WTC11 (cell line): ENCODE results near the gene BCOR. TPM values are rescaled to one million over a fixed set of nuclear protein-coding genes. Genes with fewer than 3 reads are reported as not detected.

Experiments
- ATAC-seq: fragments of 200-7000 bp; cut with Tn5 transposase; 2 replicates; pipeline ENCODE4 v1.10.0; 2021; ENCODE audit warnings: mild to moderate bottlenecking, moderate library complexity
- CTCF ChIA-PET: fragments of 300-600 bp; sonication (Branson Sonifier 250); formaldehyde crosslinking; loops from one replicate; lab custom pipeline; 2021; ENCODE audit warnings: antibody characterized with exemption; lab: Charles Lee
- POLR2A ChIA-PET: fragments of 350-600 bp; sonication (Branson Sonifier 250); formaldehyde crosslinking; loops from one replicate; lab custom pipeline; 2021; ENCODE audit warnings: antibody characterized with exemption; lab: Charles Lee
- DNase-seq: peaks from one replicate; pipeline ENCODE4 v3.0.0; 2021; ENCODE audit warnings: low spot score
- H3K27ac Mint-ChIP-seq: 2 replicates; pipeline ENCODE4 v1.8.0; 2021; ENCODE audit warnings: mixed read lengths
- H3K27me3 Mint-ChIP-seq: 2 replicates; pipeline ENCODE4 v1.8.0; 2021; ENCODE audit warnings: low read depth, mild to moderate bottlenecking, moderate library complexity, mixed read lengths
- H3K36me3 Mint-ChIP-seq: 2 replicates; pipeline ENCODE4 v1.8.0; 2021; ENCODE audit warnings: mixed read lengths
- H3K4me1 Mint-ChIP-seq: 2 replicates; pipeline ENCODE4 v1.8.0; 2022; ENCODE audit warnings: mixed read lengths
- H3K4me3 Mint-ChIP-seq: 2 replicates; pipeline ENCODE4 v1.8.0; 2021; ENCODE audit warnings: mild to moderate bottlenecking, moderate library complexity, mixed read lengths
- H3K9me3 Mint-ChIP-seq: 2 replicates; pipeline ENCODE4 v1.8.0; 2021; ENCODE audit warnings: mixed read lengths
- ATF1 ChIP-seq: sonication (generic); formaldehyde crosslinking; IDR thresholded peaks from 2 replicates; pipeline ENCODE4 v1.8.1; 2023; ENCODE audit warnings: mild to moderate bottlenecking, moderate library complexity, missing genetic modification reagents
- FOXJ3 ChIP-seq: sonication (generic); formaldehyde crosslinking; IDR thresholded peaks from 2 replicates; pipeline ENCODE4 v1.9.0; 2021; ENCODE audit warnings: missing genetic modification reagents, mild to moderate bottlenecking, borderline replicate concordance
- JAZF1 ChIP-seq: fragments of 250-450 bp; sonication (Bioruptor Pico); IDR thresholded peaks from 2 replicates; pipeline ENCODE4 v1.9.0; 2021; ENCODE audit warnings: moderate library complexity, mild to moderate bottlenecking, inconsistent platforms
- KAT7 ChIP-seq: sonication (generic); formaldehyde crosslinking; IDR thresholded peaks from 2 replicates; pipeline ENCODE4 v1.8.1; 2023; ENCODE audit warnings: missing genetic modification reagents, mild to moderate bottlenecking, borderline replicate concordance
- MXD4 ChIP-seq: fragments of 250-450 bp; sonication (Bioruptor Pico); IDR thresholded peaks from 2 replicates; pipeline ENCODE4 v1.8.0; 2021; ENCODE audit warnings: mild to moderate bottlenecking, moderate library complexity, borderline replicate concordance
- NFATC4 ChIP-seq: fragments of 250-450 bp; sonication (Bioruptor Pico); IDR thresholded peaks from 2 replicates; pipeline ENCODE4 v1.9.0; 2021; ENCODE audit warnings: mild to moderate bottlenecking
- NR1H2 ChIP-seq: sonication (generic); formaldehyde crosslinking; IDR thresholded peaks from 2 replicates; pipeline ENCODE4 v1.9.0; 2021; ENCODE audit warnings: mild to moderate bottlenecking, moderate library complexity, missing genetic modification reagents
- RELA ChIP-seq: sonication (generic); formaldehyde crosslinking; IDR thresholded peaks from 2 replicates; pipeline ENCODE4 v1.8.1; 2022; ENCODE audit warnings: missing genetic modification reagents, mild to moderate bottlenecking, borderline replicate concordance
- TEAD1 ChIP-seq: sonication (generic); formaldehyde crosslinking; IDR thresholded peaks from 2 replicates; pipeline ENCODE4 v1.8.0; 2022; ENCODE audit warnings: mild to moderate bottlenecking, missing genetic modification reagents
- ZNF138 ChIP-seq: sonication (generic); formaldehyde crosslinking; conservative IDR thresholded peaks from 2 replicates; pipeline ENCODE4 v1.8.1; 2022; ENCODE audit warnings: mild to moderate bottlenecking, moderate library complexity, missing genetic modification reagents
- ZNF317 ChIP-seq: sonication (generic); formaldehyde crosslinking; IDR thresholded peaks from 2 replicates; pipeline ENCODE4 v1.8.1; 2023; ENCODE audit warnings: low read depth, mild to moderate bottlenecking, moderate library complexity, missing genetic modification reagents, borderline replicate concordance
- total RNA-seq: library from RNA; stranded (reverse); gene quantifications from 3 replicates; pipeline ENCODE4 v1.2.3, GENCODE V29; 2021
- TF ChIP-seq, protein P1 (sequence below): sonication (generic); formaldehyde crosslinking; IDR thresholded peaks from 2 replicates; pipeline ENCODE4 v1.8.0; 2023; ENCODE audit warnings: mild to moderate bottlenecking, missing genetic modification reagents
- TF ChIP-seq, protein P2 (sequence below): sonication (generic); formaldehyde crosslinking; IDR thresholded peaks from 2 replicates; pipeline ENCODE4 v1.8.1; 2022; ENCODE audit warnings: missing genetic modification reagents, borderline replicate concordance
- TF ChIP-seq, protein P3 (sequence below): sonication (generic); formaldehyde crosslinking; IDR thresholded peaks from 2 replicates; pipeline ENCODE4 v1.8.1; 2022; ENCODE audit warnings: mild to moderate bottlenecking, moderate library complexity, missing genetic modification reagents
- TF ChIP-seq, protein P4 (sequence below): fragments of 250-450 bp; sonication (Bioruptor Pico); IDR thresholded peaks from 2 replicates; pipeline ENCODE4 v1.9.0; 2021; ENCODE audit warnings: mild to moderate bottlenecking, borderline replicate concordance
- TF ChIP-seq, protein P5 (sequence below): sonication (generic); formaldehyde crosslinking; IDR thresholded peaks from 2 replicates; pipeline ENCODE4 v1.8.1; 2023; ENCODE audit warnings: mild to moderate bottlenecking, missing genetic modification reagents, borderline replicate concordance

BCOR gene
- total RNA-seq, 1 experiment from 2014 or later: 44.5 TPM

DNA sequence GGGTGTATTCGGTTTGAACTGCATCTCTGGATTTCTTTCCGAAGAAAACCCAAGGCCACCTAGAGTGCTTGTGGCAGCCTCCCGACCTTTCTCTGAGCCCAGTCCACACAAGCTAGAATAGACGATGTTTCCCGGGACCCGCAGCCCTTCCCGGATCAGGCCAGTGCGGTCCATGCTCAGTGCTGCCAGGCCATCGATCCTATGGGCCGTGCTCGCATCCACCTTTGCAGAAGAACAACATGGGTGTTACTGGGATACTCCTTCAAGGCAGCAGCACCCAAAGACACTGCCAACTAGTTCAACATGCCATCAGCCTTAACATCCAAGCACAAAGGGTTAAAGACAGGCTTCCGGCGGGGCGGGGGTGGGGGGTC is 22.8 kb downstream of the BCOR start:
- Mint-ChIP-seq H3K4me1 (peaks cover 50% of the 10 kb centered on the region), H3K27ac (no peak overlapping the region), H3K27me3 (no peaks in the 10 kb centered on the region), H3K36me3 (peaks cover 56% of the 10 kb centered on the region), H3K4me3 (no peak overlapping the region), H3K9me3 (no peaks in the 10 kb centered on the region)
- DNase-seq: no peak
- ATAC-seq: no peak
- no peak for TF ChIP-seq TEAD1 (CRISPR knock-in tag)
- no peak for TF ChIP-seq FOXJ3 (CRISPR knock-in tag)
- TF ChIP-seq ZNF138: no peak
- TF ChIP-seq RELA (CRISPR knock-in tag): no peak
- no peak for TF ChIP-seq MXD4 (CRISPR knock-in tag)
- TF ChIP-seq, protein P1, sequence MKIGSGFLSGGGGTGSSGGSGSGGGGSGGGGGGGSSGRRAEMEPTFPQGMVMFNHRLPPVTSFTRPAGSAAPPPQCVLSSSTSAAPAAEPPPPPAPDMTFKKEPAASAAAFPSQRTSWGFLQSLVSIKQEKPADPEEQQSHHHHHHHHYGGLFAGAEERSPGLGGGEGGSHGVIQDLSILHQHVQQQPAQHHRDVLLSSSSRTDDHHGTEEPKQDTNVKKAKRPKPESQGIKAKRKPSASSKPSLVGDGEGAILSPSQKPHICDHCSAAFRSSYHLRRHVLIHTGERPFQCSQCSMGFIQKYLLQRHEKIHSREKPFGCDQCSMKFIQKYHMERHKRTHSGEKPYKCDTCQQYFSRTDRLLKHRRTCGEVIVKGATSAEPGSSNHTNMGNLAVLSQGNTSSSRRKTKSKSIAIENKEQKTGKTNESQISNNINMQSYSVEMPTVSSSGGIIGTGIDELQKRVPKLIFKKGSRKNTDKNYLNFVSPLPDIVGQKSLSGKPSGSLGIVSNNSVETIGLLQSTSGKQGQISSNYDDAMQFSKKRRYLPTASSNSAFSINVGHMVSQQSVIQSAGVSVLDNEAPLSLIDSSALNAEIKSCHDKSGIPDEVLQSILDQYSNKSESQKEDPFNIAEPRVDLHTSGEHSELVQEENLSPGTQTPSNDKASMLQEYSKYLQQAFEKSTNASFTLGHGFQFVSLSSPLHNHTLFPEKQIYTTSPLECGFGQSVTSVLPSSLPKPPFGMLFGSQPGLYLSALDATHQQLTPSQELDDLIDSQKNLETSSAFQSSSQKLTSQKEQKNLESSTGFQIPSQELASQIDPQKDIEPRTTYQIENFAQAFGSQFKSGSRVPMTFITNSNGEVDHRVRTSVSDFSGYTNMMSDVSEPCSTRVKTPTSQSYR (CRISPR knock-in tag): no peak
- TF ChIP-seq JAZF1 (CRISPR knock-in tag): no peak
- ChIA-PET POLR2A (interaction anchor here (0.6 kb wide), 1 partner anchor 238 kb away, joined by 4 read pairs; no protein-coding TSS in a partner anchor), CTCF (interaction anchor here (1.5 kb wide), 1 partner anchor 192 kb away, joined by 4 read pairs; no protein-coding TSS in a partner anchor)

DNA sequence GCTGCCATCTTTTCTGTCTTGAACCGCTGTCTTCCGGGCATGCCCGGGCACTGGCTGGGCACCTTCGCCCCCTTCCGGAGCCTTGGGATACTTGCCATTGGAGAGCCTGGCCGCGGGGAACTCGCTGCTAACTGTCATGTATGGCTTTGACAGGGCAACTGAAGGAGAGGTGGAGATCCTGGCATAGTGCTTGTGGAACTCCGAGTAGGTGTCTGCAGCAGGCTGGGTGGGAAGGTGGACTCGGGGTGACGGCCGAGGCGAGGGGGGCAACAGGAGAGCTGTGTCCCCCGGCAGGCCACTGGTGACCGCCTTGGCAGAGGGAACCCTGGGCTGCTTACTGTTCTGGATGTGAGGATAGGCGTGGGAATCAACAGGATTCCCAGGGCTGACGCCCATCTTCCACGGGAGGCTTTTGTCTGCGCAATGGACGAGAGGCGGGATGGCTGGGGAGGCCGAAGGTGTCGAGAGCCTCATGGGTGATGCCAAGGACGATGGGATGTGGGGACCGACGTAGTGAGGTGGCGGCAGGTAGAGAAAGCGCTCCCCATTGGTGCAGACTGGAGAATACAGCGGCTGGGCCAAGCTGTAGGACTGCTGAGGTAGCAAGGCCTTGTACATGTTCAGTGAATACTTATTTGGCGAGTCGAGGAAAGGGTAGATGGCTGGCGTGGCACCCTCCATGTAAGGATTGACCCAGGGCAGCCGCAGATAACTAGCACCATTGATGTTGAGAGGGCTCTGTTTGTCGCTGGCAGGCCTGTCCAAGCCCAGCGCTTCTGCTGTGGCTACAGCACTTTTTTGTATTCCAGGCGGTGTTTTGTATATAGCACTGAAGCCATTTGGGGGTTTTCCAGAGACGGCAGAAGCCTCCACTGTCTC is 23.4 kb downstream of the BCOR start:
- ChIA-PET CTCF (interaction anchor here (1.5 kb wide), 1 partner anchor 193 kb away, joined by 4 read pairs; no protein-coding TSS in a partner anchor), POLR2A (interaction anchor here (0.6 kb wide), 1 partner anchor 237 kb away, joined by 4 read pairs; no protein-coding TSS in a partner anchor)
- Mint-ChIP-seq H3K36me3 (peaks cover 58% of the 10 kb centered on the region), H3K27ac (no peak overlapping the region), H3K9me3 (no peaks in the 10 kb centered on the region), H3K4me3 (no peak overlapping the region), H3K4me1 (peaks cover 46% of the 10 kb centered on the region), H3K27me3 (no peaks in the 10 kb centered on the region)
- no peak for ATAC-seq
- DNase-seq: no peak
- TF ChIP-seq, protein P2, sequence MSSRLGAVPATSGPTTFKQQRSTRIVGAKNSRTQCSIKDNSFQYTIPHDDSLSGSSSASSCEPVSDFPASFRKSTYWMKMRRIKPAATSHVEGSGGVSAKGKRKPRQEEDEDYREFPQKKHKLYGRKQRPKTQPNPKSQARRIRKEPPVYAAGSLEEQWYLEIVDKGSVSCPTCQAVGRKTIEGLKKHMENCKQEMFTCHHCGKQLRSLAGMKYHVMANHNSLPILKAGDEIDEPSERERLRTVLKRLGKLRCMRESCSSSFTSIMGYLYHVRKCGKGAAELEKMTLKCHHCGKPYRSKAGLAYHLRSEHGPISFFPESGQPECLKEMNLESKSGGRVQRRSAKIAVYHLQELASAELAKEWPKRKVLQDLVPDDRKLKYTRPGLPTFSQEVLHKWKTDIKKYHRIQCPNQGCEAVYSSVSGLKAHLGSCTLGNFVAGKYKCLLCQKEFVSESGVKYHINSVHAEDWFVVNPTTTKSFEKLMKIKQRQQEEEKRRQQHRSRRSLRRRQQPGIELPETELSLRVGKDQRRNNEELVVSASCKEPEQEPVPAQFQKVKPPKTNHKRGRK (CRISPR knock-in tag): no peak
- TF ChIP-seq ZNF317 (CRISPR knock-in tag) (no peak), NR1H2 (no peak), KAT7 (CRISPR knock-in tag) (no peak), ZNF138 (no peak), MXD4 (CRISPR knock-in tag) (no peak), ATF1 (CRISPR knock-in tag) (no peak), NFATC4 (CRISPR knock-in tag) (no peak)
- TF ChIP-seq, protein P3, sequence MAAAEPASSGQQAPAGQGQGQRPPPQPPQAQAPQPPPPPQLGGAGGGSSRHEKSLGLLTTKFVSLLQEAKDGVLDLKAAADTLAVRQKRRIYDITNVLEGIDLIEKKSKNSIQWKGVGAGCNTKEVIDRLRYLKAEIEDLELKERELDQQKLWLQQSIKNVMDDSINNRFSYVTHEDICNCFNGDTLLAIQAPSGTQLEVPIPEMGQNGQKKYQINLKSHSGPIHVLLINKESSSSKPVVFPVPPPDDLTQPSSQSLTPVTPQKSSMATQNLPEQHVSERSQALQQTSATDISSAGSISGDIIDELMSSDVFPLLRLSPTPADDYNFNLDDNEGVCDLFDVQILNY: no peak
- TF ChIP-seq, protein P4, sequence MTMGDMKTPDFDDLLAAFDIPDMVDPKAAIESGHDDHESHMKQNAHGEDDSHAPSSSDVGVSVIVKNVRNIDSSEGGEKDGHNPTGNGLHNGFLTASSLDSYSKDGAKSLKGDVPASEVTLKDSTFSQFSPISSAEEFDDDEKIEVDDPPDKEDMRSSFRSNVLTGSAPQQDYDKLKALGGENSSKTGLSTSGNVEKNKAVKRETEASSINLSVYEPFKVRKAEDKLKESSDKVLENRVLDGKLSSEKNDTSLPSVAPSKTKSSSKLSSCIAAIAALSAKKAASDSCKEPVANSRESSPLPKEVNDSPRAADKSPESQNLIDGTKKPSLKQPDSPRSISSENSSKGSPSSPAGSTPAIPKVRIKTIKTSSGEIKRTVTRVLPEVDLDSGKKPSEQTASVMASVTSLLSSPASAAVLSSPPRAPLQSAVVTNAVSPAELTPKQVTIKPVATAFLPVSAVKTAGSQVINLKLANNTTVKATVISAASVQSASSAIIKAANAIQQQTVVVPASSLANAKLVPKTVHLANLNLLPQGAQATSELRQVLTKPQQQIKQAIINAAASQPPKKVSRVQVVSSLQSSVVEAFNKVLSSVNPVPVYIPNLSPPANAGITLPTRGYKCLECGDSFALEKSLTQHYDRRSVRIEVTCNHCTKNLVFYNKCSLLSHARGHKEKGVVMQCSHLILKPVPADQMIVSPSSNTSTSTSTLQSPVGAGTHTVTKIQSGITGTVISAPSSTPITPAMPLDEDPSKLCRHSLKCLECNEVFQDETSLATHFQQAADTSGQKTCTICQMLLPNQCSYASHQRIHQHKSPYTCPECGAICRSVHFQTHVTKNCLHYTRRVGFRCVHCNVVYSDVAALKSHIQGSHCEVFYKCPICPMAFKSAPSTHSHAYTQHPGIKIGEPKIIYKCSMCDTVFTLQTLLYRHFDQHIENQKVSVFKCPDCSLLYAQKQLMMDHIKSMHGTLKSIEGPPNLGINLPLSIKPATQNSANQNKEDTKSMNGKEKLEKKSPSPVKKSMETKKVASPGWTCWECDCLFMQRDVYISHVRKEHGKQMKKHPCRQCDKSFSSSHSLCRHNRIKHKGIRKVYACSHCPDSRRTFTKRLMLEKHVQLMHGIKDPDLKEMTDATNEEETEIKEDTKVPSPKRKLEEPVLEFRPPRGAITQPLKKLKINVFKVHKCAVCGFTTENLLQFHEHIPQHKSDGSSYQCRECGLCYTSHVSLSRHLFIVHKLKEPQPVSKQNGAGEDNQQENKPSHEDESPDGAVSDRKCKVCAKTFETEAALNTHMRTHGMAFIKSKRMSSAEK (CRISPR knock-in tag): no peak
- TF ChIP-seq, protein P5, sequence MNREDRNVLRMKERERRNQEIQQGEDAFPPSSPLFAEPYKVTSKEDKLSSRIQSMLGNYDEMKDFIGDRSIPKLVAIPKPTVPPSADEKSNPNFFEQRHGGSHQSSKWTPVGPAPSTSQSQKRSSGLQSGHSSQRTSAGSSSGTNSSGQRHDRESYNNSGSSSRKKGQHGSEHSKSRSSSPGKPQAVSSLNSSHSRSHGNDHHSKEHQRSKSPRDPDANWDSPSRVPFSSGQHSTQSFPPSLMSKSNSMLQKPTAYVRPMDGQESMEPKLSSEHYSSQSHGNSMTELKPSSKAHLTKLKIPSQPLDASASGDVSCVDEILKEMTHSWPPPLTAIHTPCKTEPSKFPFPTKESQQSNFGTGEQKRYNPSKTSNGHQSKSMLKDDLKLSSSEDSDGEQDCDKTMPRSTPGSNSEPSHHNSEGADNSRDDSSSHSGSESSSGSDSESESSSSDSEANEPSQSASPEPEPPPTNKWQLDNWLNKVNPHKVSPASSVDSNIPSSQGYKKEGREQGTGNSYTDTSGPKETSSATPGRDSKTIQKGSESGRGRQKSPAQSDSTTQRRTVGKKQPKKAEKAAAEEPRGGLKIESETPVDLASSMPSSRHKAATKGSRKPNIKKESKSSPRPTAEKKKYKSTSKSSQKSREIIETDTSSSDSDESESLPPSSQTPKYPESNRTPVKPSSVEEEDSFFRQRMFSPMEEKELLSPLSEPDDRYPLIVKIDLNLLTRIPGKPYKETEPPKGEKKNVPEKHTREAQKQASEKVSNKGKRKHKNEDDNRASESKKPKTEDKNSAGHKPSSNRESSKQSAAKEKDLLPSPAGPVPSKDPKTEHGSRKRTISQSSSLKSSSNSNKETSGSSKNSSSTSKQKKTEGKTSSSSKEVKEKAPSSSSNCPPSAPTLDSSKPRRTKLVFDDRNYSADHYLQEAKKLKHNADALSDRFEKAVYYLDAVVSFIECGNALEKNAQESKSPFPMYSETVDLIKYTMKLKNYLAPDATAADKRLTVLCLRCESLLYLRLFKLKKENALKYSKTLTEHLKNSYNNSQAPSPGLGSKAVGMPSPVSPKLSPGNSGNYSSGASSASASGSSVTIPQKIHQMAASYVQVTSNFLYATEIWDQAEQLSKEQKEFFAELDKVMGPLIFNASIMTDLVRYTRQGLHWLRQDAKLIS (CRISPR knock-in tag): no peak
